IgD-negative memory B cell (primary cell): ENCODE data around the gene UST. TPM values are rescaled to one million over a fixed set of nuclear protein-coding genes. Genes with fewer than 3 reads are reported as not detected.
A peak's percentile ranks its signal among the peaks of the same experiment; 100 is the strongest.

Experiments used
- H3K27ac Mint-ChIP-seq, 3 donors: one replicate each; pipeline ENCODE4 v1.8.0; 2020 to 2022; ENCODE audit warnings: mild to moderate bottlenecking in 3 of 3, mixed read lengths in 3 of 3, moderate library complexity in 1 of 3
- H3K27me3 Mint-ChIP-seq: one replicate; pipeline ENCODE4 v1.8.0; 2021; ENCODE audit warnings: mixed read lengths
- H3K36me3 Mint-ChIP-seq: one replicate; pipeline ENCODE4 v1.8.0; 2020; ENCODE audit warnings: mild to moderate bottlenecking, mixed read lengths
- H3K4me1 Mint-ChIP-seq, 3 donors: one replicate each; pipeline ENCODE4 v1.8.0; 2020 to 2022; ENCODE audit warnings: mixed read lengths in 3 of 3, mild to moderate bottlenecking in 1 of 3
- H3K4me3 Mint-ChIP-seq, 4 donors: one replicate each; pipeline ENCODE4 v1.8.0; 2020 to 2022; ENCODE audit warnings: mild to moderate bottlenecking in 4 of 4, mixed read lengths in 4 of 4, moderate library complexity in 3 of 4
- H3K9me3 Mint-ChIP-seq, 3 donors: one replicate each; pipeline ENCODE4 v1.8.0; 2020 to 2021; ENCODE audit warnings: mixed read lengths in 3 of 3, mild to moderate bottlenecking in 1 of 3
- polyA plus RNA-seq: library from polyadenylated mRNA; unstranded; fragments of 300-500 nt; fragmentation: Illumina TruSeq; gene quantifications from one replicate; pipeline ENCODE4 v1.2.3, GENCODE V29; 2021

The UST gene
- polyA plus RNA-seq, 1 donor from 2014 or later: 1.3 TPM

DNA sequence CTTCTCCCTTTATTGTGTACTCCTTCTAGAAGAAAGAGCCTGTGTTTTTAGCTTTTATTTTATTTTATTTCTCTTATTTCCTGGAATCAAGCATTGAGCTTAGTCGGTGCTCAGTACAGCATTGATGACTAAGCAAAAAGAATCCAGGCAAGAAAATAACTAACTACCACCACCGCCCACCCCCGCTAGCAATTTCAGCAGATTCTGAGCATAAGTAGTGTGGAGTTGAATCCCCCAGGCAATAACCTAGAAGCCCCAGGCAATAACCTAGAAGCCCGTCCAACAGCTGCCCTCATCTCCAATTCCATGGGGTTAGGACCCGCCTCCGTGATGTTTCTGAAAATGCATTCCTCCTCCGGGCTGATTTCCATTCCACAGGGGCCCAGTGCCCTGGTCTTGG, 312.7 kb downstream of the UST start:
- H3K27me3 Mint-ChIP-seq: no peaks in the 10 kb centered on the region
- H3K27ac Mint-ChIP-seq: no peak overlapping the region
- no peaks in the 10 kb centered on the region for H3K9me3 Mint-ChIP-seq
- H3K4me1 Mint-ChIP-seq: peaks cover 10 to 32% (median 31%) of the 10 kb centered on the region in 3 donors
- peak overlapping the region in 1 of 4 donors; percentile 52 for H3K4me3 Mint-ChIP-seq
- no peaks in the 10 kb centered on the region for H3K36me3 Mint-ChIP-seq

DNA sequence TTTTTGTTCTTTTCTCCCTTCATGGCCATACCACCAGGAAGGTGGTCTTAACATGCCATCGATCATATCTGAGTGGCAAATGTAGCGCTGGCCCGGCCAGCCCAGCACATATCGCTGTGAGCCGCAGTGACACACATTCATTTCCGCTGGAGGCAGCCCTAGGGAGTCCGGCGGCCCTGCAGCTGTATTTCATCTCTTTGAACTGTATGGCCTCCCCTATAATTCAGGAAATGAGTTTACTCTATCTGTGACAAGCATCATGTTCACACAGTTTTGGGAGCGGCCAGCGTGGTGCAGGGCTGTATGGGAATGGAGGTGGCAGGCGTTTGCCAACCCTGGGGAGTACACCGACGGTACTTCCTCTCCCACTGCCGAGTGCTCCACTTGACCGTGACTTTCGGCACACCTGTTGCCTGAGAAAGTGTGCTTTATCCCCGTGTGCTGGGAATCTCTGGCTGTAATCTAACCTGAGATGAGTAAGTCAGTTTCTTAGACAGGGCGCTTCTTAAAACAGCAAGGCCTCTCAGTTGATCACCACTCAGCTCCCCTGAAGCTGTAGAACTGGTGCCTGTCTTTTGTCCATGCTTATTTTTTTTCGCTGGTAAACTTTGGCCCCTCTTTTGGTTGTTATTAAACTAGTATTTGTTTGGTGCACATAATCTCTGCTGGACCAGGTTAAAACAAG, 313.6 kb downstream of the UST start:
- H3K27ac Mint-ChIP-seq: peak overlapping the region; percentile 16 to 80 (median 78)
- no peaks in the 10 kb centered on the region for H3K36me3 Mint-ChIP-seq
- H3K4me1 Mint-ChIP-seq: peaks cover 3 to 26% (median 25%) of the 10 kb centered on the region in 3 donors
- H3K27me3 Mint-ChIP-seq: no peaks in the 10 kb centered on the region
- peak overlapping the region; percentile 31 to 91 (median 76) for H3K4me3 Mint-ChIP-seq
- no peaks in the 10 kb centered on the region for H3K9me3 Mint-ChIP-seq

DNA sequence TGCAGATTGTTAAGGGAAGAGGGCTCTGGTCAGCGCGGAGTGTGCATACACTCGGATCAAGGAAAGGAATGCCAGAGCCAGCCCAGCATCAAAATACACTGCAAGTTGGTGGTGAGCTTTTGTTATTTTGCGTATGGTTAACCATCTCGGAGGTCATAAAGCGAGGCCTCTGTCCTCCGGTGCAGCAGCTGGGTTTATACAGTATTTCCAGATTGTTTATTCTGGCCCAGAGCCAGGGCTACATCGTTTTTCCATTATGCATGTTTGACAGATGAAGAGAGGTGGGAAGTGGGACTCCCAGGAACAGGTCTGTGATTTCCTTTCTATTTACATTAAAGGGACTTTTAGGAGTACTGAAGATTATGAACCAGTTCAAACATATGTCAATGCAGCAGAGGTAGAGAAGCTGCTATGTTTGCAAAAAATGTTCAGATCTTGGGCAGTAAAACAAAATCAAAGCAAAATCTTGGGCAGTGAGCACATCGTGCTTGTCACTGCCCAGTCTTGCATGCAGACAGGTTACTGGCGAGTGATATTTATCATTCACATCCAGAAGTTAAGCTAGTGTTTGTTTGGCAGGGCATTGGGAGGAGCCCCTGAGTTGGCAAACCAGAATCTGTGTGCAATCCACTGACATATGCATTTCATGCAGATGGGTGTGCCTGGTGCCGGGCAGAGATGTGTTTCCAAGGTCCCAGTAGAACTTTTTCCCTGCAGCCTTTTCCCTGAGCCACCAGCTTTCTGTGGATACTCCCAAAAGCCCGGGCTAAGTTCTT, 314.3 kb downstream of the UST start:
- Mint-ChIP-seq H3K9me3 (no peaks in the 10 kb centered on the region), H3K36me3 (no peaks in the 10 kb centered on the region), H3K4me3 (peak overlapping the region; percentile 31 to 91 (median 76)), H3K4me1 (peaks cover 3 to 29% (median 27%) of the 10 kb centered on the region in 3 donors), H3K27me3 (no peaks in the 10 kb centered on the region), H3K27ac (peak overlapping the region in 2 of 3 donors; percentile 16 to 80)

DNA sequence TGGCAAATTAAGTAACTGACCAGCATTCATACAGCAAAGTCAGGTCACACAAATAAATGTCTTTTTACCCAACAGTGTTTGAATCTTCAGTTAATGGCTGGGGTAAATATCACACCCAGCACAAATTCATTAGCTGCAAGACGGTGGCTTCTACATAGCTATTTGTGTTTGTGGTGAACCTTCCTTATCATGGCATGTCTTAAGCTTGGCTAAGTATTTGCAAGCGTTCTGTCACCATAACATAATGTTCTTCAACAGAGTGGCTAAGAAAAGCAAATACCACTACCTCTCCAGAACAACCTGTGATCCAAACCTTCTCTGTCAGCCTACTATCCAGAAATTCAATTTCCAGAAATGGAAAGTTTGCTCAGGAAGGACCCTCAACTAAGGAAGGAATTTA, 315.1 kb downstream of the UST start:
- no peaks in the 10 kb centered on the region for H3K36me3 Mint-ChIP-seq
- no peaks in the 10 kb centered on the region for H3K27me3 Mint-ChIP-seq
- H3K4me3 Mint-ChIP-seq: no peak overlapping the region
- peak overlapping the region in 1 of 3 donors; percentile 23 for H3K27ac Mint-ChIP-seq
- peaks cover 7 to 30% (median 29%) of the 10 kb centered on the region in 3 donors for H3K4me1 Mint-ChIP-seq
- H3K9me3 Mint-ChIP-seq: no peaks in the 10 kb centered on the region

DNA sequence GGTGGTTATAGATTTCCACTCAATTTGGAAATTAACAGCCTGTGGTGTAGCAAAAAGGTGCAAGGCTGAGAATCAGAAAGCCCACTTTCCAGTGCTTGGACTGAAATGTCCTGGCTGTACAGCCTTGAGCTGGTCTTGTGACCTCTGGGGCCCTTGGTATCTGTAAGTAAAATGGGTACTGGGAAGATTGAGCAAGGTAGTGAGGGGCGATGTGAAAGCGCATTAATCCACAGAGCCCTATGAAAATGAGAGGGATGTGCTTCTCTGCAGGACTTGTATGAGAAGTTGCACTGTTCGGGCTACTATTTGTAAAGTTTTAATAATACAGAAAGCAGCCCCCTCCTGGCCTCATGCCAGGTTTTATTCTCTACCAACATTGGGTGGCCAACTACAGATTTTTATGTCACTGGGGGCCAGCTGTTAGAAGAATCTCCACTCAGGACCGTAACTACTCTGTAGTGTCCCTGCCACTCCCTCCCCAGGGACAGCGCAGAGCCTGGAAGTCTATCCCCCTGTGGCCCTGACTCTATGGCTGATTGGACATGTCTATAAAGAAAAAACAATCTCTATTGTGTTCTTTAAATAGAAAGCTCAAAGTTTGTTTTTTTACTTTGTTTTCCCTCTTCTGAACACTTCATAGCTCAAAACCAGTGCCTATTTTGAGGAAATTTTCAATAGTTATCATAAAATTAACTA, 316.0 kb downstream of the UST start:
- no peaks in the 10 kb centered on the region for H3K9me3 Mint-ChIP-seq
- no peaks in the 10 kb centered on the region for H3K27me3 Mint-ChIP-seq
- peaks cover 10 to 35% (median 29%) of the 10 kb centered on the region in 3 donors for H3K4me1 Mint-ChIP-seq
- H3K27ac Mint-ChIP-seq: peak overlapping the region in 2 of 3 donors; percentile 23 to 73
- no peaks in the 10 kb centered on the region for H3K36me3 Mint-ChIP-seq
- no peak overlapping the region for H3K4me3 Mint-ChIP-seq

DNA sequence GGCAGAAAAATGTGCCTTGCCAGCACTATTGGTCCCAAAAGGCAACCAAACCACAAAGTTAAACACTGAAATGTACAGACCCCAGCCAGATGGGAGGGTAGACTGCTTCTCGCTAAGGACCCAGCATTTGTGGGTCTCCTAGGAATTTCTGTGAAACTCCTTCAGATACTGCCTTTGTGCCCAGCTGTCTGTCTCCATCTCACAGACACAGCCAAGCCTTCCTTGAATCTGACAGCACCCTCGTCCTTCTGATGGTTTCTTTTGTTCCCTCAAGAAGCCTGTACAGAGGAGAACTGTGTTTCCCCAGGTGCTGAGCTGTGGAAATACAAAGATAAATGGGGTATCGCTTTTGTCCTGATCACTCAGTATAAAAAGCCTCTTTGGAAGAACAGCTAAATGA, 316.6 kb downstream of the UST start:
- H3K9me3 Mint-ChIP-seq: no peaks in the 10 kb centered on the region
- peak overlapping the region in 1 of 3 donors; percentile 60 for H3K27ac Mint-ChIP-seq
- H3K27me3 Mint-ChIP-seq: no peaks in the 10 kb centered on the region
- no peak overlapping the region for H3K4me3 Mint-ChIP-seq
- peaks cover 10 to 35% (median 29%) of the 10 kb centered on the region in 3 donors for H3K4me1 Mint-ChIP-seq
- no peaks in the 10 kb centered on the region for H3K36me3 Mint-ChIP-seq

DNA sequence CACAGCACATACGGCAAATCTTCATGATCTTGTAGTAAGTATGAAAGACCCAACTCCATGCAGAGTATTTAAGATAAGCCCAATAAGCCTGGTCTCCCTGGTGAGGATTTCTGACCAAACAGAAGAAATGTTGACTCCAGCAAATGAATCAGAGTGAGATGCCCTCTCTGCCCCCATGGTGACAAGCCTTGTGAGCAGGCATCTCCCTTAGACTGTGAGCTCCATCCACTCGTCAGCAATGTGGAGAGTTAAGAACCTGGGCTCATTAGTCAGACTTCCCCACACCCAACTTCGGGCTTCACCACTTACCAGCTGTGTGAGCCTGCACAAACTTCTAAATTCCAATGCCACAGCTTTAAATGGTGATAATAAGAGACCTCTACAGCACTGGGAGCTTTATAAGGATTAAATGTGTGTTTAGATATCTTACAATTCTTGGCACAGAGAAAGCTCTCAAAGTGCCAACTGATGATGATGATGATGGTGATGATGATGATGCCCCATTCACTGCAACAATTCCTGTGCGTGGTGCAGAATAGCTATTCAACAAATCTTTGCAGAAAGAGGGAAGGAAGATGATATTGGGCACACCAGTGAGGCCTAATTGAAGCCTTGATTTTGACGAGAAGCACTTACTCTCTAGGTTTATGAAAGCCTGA, 317.3 kb downstream of the UST start:
- Mint-ChIP-seq H3K9me3 (no peaks in the 10 kb centered on the region), H3K27ac (peak overlapping the region in 1 of 3 donors; percentile 60), H3K27me3 (no peaks in the 10 kb centered on the region), H3K4me3 (no peak overlapping the region), H3K4me1 (peaks cover 10 to 35% (median 32%) of the 10 kb centered on the region in 3 donors), H3K36me3 (no peaks in the 10 kb centered on the region)

DNA sequence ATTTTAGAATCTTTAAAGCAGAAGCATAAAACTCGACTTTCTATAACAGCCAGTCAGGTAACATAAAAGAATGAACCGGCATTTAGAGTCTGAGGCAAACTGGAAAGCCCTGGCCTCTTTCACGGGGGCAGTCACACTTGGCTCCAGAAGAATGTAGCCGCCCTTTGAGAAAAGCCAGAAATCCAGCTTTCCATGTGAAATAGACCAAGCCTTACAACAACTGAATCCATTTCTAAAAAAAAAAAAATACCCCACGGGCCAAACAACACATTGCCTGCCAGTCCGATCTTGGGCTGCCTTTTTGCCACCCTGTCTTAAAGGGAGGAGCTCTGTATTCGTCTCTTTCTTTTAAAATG, 317.8 kb downstream of the UST start:
- Mint-ChIP-seq H3K27me3 (no peaks in the 10 kb centered on the region), H3K4me3 (peak overlapping the region in 1 of 4 donors; percentile 50), H3K27ac (peak overlapping the region in 1 of 3 donors; percentile 60), H3K9me3 (peaks cover 0 to 1% (median 0%) of the 10 kb centered on the region in 3 donors), H3K36me3 (no peaks in the 10 kb centered on the region), H3K4me1 (peaks cover 10 to 40% (median 33%) of the 10 kb centered on the region in 3 donors)

DNA sequence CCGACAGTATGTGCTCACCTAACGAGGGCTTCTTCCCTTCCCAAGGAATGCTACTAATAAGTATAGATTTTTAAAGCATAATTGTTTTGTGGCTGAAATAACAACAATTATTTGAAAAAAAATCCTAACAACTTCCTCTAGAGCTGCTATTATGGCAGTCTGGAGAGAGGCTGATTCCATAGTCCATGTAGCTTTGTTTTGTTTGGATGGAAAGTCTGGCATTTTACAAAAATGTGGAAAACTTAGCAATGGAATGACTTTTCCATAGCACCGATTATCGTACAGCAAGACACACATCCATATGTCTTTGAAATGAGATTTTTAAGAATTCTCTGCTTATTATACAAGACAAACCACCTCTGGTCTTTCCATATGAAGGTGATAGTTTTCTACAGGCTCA, 318.3 kb downstream of the UST start:
- Mint-ChIP-seq H3K27ac (peak overlapping the region in 2 of 3 donors; percentile 4 to 94), H3K27me3 (no peaks in the 10 kb centered on the region), H3K36me3 (no peaks in the 10 kb centered on the region), H3K4me3 (no peak overlapping the region), H3K4me1 (peaks cover 10 to 36% (median 32%) of the 10 kb centered on the region in 3 donors), H3K9me3 (peaks cover 0 to 1% (median 0%) of the 10 kb centered on the region in 3 donors)

DNA sequence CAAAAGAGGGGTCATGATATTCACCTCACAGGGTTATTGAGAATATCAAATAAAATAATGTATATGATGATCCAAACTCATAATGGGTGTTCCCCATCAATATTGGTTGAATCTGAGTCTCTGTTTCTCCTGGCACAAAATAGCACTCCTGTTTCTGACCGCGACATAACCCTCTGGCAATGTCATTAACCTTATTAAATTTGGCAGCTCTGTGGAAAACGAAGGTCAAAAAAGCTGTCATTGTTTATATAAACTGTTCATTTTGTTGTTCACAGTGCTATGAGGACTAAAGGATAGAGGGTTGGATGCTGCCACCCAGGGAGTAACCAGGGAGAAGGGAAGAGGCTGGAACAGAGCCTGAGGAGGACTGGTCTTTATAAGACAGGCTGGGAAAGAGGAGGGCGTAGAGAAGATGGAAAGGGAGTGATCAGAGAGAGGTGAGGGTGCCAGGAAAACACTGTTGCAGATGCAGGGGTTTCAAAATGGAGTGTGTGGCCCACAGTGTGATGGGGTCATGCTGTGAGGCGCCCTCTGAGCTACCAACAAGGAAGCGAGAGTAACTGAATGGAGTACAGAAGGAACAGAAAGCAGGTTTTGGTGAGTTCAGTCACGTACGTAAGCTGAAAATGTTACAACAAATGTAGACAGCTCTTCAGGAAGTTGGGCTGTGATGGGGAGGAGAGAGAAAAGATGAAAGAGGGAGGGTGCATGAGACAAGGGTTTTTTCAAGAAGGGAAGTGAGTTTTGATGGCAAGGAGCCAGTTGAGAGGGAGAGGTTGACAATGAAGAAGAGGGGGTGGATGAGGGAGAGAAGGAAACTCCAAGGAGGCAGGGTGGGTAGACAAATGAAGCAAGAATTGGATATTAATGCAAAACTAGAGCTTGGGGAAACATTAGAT, 319.1 kb downstream of the UST start:
- Mint-ChIP-seq H3K4me1 (peaks cover 10 to 29% (median 24%) of the 10 kb centered on the region in 3 donors), H3K27me3 (no peaks in the 10 kb centered on the region), H3K36me3 (no peaks in the 10 kb centered on the region), H3K9me3 (peaks cover 0 to 1% (median 0%) of the 10 kb centered on the region in 3 donors), H3K4me3 (peak overlapping the region in 2 of 4 donors; percentile 49 to 69), H3K27ac (peak overlapping the region; percentile 4 to 94 (median 88))

DNA sequence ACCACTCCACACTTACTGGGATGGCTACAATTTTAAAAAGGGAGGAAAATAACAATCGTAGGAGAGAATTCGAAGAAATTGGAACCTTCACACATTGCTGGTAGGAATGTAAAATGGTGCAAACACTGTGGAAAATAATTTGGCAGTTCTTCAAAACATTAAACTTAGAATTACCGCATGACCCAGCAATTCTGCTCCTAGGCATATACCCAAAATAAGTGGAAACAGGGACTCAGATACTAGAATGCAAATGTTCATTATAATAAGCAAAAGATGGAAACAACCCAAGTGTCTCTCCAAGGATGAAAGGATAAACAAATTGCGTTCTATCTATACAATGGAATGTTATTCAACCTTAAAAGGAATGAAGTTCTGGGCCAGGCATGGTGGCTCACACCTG, 325.2 kb downstream of the UST start:
- H3K9me3 Mint-ChIP-seq: peaks cover 0 to 1% (median 0%) of the 10 kb centered on the region in 3 donors
- H3K27ac Mint-ChIP-seq: no peak overlapping the region
- H3K27me3 Mint-ChIP-seq: no peaks in the 10 kb centered on the region
- peaks cover 3 to 10% (median 5%) of the 10 kb centered on the region in 3 donors for H3K4me1 Mint-ChIP-seq
- peaks cover 13% of the 10 kb centered on the region for H3K36me3 Mint-ChIP-seq
- no peak overlapping the region for H3K4me3 Mint-ChIP-seq

DNA sequence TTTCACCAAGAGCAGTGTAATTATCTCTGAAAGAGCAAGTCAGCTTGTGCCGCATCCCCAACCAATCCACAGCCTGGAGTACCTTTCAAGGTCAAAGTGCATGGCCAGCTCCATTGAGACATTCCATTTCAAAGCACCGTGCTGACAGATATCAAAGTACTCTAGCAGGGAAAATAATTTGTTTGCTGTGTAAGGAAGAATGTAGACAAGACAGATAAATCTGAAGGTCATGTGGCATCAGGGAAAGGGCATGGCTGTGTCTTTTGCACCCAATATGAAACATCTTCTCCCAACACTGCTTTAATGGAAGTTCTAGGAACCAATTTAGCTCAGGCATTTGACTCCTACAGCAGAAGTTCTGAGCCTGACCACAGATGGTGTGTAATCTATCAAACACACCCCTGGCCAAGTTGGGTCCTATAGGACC, 328.0 kb downstream of the UST start:
- Mint-ChIP-seq H3K27me3 (no peaks in the 10 kb centered on the region), H3K36me3 (peaks cover 15% of the 10 kb centered on the region), H3K27ac (no peak overlapping the region), H3K9me3 (no peaks in the 10 kb centered on the region), H3K4me1 (no peaks in the 10 kb centered on the region), H3K4me3 (no peak overlapping the region)

DNA sequence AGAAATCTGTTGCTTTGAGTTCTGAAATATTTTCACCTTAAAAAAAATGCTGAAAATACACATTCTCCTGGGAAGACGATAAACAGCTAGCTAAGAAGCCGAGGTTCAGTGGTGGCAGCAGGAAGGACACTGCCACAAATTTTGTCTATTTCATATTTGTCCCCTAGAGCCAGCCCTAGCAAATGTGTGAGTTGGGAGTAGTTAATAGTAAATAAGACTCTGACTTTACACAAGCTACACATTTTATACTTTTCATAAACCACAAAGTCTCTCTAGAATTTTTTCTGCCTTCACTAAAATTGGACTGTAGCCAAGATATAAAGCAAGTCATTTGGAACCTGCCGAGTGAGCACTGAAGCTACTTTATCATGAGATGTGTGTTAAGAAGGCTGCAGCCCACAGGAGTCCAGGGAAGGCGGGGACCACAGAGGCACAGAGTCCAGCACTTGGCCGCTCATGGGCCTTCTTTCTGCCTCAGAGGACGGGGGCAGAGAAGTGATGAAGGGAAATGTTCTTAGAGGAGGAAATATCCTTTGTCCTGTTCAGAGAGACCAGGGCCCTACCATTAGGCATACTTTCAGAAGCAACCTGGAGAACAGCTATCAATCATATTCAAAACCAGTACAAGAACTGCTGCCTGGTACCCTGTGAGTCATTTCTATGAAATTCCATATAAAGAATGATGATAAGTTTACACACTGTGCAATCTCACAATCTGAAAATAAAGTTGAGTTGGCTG, 329.0 kb downstream of the UST start:
- peaks cover 15% of the 10 kb centered on the region for H3K36me3 Mint-ChIP-seq
- H3K27ac Mint-ChIP-seq: peak overlapping the region in 2 of 3 donors; percentile 2 to 8
- no peaks in the 10 kb centered on the region for H3K4me1 Mint-ChIP-seq
- peak overlapping the region in 1 of 4 donors; percentile 73 for H3K4me3 Mint-ChIP-seq
- H3K27me3 Mint-ChIP-seq: no peaks in the 10 kb centered on the region
- no peaks in the 10 kb centered on the region for H3K9me3 Mint-ChIP-seq
